NB4 (cell line): ENCODE results near the gene CCDC170.

Source experiments
- DNase-seq: peaks from one replicate; pipeline ENCODE4 v3.0.0; 2010; ENCODE audit warnings: low read depth
- H3K4me3 ChIP-seq: one replicate; pipeline ENCODE4 v1.5.1; 2011; ENCODE audit warnings: mild to moderate bottlenecking, low read depth, low read length, moderate library complexity
- MYC ChIP-seq: IDR thresholded peaks from 2 replicates; pipeline ENCODE4 v1.6.1; 2011; ENCODE audit warnings: low read depth, low read length
- POLR2A ChIP-seq: IDR thresholded peaks from 2 replicates; pipeline ENCODE4 v1.6.1; 2011; ENCODE audit warnings: mild to moderate bottlenecking; ENCODE audit not compliant: insufficient read length; ENCODE audit errors: extremely low read depth
- TF ChIP-seq, protein P1 (sequence below): IDR thresholded peaks from one replicate; pipeline ENCODE4 v1.5.1; 2012; ENCODE audit warnings: low read depth, low read length
- TF ChIP-seq, protein P2 (sequence below): IDR thresholded peaks from 2 replicates; pipeline ENCODE4 v1.6.1; 2011; ENCODE audit warnings: low read depth, low read length

CCDC170 gene

DNA sequence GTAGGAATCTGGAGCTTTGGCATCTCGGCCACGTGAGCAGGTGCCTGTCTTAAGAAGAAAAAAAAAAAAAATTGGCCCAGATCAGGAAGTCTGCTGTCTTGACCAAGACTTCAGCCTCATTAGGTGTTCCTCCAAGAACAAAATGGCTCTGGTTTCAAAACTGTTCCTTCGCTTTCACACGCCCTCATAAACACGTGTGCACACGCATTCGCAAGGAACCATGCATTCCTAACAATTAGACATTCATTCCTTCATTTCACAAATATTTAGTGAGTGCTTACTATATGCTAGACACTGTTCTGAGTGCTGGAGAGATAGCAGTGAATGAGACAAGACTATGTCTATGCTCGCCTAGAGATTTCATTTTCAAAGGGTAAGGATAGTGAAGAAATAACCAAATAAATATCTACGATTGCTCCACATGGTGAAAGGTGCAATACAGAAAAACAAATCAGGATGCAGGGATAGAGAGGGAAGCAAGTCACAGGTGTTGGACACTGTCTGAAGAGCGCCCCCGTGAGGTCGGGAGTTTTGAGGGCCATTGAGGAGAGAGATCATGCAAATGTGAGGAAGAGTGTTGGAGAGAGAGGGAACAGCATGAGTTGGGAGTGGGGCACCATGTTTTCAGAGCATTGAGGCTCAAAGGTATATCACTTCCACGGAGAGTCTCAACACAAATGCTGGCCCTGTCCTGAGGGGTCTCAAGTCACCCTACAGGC lies 53.3 kb downstream of the CCDC170 start:
- peak; percentile 11 for DNase-seq
- H3K4me3 ChIP-seq, result no peak overlapping the region
- TF ChIP-seq, protein P1, sequence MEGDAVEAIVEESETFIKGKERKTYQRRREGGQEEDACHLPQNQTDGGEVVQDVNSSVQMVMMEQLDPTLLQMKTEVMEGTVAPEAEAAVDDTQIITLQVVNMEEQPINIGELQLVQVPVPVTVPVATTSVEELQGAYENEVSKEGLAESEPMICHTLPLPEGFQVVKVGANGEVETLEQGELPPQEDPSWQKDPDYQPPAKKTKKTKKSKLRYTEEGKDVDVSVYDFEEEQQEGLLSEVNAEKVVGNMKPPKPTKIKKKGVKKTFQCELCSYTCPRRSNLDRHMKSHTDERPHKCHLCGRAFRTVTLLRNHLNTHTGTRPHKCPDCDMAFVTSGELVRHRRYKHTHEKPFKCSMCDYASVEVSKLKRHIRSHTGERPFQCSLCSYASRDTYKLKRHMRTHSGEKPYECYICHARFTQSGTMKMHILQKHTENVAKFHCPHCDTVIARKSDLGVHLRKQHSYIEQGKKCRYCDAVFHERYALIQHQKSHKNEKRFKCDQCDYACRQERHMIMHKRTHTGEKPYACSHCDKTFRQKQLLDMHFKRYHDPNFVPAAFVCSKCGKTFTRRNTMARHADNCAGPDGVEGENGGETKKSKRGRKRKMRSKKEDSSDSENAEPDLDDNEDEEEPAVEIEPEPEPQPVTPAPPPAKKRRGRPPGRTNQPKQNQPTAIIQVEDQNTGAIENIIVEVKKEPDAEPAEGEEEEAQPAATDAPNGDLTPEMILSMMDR, result peak; percentile 39
- TF ChIP-seq, protein P2, sequence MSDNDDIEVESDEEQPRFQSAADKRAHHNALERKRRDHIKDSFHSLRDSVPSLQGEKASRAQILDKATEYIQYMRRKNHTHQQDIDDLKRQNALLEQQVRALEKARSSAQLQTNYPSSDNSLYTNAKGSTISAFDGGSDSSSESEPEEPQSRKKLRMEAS, result no peak
- no peak for TF ChIP-seq MYC

DNA sequence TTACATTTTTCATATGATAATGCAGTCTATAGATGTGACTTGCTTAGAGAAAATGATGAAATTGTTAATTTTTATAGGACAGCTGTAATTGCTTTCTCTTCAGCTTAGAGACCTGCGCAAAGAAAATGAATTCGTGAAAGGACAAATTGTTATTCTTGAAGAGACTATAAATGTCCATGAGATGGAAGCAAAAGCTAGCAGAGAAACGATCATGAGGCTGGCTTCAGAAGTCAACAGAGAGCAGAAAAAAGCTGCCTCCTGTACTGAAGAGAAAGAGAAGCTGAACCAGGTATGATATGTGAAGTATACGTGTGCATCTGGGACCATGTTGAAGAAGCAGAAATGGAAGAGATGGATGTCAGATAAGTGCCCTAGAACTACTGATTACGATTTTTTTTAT lies 54.4 kb downstream of the CCDC170 start:
- DNase-seq, result no peak
- TF ChIP-seq POLR2A (no peak), MYC (no peak)
- TF ChIP-seq, protein P2, result no peak
- TF ChIP-seq, protein P1, result no peak
- H3K4me3 ChIP-seq, result no peak overlapping the region

DNA sequence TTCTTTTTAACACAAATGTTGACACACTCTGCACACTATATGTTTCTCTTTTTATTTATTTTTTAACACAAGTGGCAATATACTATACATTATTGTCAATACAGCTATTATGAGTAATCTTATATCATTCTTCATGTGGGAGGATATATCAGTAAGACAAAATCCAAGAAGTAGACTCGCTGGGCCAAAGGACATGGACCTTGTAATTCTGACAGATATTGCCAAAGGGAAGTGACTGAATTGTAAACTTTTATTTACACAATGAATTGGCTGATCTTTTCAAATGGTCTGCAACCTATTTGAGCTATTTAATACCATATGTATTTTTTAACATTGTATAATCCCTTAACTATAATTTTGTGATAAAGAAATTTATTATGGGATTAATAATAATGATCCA lies 56.0 kb downstream of the CCDC170 start:
- H3K4me3 ChIP-seq, result no peak overlapping the region
- TF ChIP-seq POLR2A (no peak), MYC (no peak)
- TF ChIP-seq, protein P1, result no peak
- TF ChIP-seq, protein P2, result no peak
- no peak for DNase-seq

DNA sequence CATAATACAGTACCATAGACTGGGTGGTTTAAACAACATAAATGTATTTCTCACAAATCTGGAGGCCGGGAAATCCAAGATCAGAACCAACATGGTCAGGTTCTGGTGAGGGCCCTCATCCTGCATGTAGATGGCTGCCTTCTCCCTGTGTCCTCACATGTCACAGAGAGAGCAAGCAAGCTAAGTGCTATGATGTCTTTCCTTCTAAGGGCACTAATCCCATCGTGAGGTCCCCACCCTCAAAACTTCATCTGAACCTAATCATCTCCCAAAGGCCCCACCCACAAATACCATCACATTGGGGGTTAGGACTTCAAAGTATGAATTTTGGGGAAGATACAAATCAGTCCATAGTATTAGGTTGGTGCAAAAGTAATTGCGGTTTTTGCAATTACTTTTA lies 56.8 kb downstream of the CCDC170 start:
- TF ChIP-seq, protein P2, result no peak
- TF ChIP-seq, protein P1, result no peak
- TF ChIP-seq POLR2A, result no peak
- no peak for TF ChIP-seq MYC
- H3K4me3 ChIP-seq, result no peak overlapping the region
- no peak for DNase-seq

DNA sequence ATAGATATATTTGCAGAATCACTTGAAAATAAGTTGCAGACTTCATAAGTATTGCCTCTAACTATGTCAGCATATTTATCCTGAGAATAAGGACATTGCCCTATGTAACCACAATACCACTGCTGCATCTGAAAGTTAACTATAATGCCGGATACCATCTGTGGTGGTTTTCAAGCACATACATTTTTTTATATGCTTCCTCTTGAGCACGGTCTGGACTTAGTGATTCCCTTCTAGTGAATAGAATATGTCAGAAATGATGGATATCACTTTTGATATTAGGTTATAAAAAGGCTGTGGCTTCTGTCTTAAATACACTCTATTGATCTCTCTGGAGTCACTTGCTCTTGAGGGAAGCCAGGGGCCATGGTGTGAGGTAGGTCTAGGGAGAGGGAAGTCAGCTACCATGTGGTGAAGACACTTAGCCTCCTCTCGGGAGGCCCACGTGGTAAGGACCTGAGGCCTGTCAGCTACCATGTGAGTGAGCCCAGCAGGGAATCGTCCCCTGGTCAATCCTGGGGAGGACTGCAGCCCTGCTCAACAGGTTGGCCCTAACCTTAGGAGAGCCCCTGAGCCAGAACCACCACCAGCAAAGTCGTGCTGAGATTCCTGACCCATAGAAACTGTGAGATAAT lies 57.5 kb downstream of the CCDC170 start:
- peak; percentile 13 for DNase-seq
- TF ChIP-seq, protein P1, result no peak
- TF ChIP-seq POLR2A, result no peak
- TF ChIP-seq, protein P2, result no peak
- no peak for TF ChIP-seq MYC
- no peak overlapping the region for H3K4me3 ChIP-seq
